ENCODE data around the gene CCDC70.
"Not testable (repeated sequence)": the region's sequence is repeated elsewhere in the genome, so short reads cannot be mapped to it uniquely, and the experiment has no call there.

Gene CCDC70

DNA sequence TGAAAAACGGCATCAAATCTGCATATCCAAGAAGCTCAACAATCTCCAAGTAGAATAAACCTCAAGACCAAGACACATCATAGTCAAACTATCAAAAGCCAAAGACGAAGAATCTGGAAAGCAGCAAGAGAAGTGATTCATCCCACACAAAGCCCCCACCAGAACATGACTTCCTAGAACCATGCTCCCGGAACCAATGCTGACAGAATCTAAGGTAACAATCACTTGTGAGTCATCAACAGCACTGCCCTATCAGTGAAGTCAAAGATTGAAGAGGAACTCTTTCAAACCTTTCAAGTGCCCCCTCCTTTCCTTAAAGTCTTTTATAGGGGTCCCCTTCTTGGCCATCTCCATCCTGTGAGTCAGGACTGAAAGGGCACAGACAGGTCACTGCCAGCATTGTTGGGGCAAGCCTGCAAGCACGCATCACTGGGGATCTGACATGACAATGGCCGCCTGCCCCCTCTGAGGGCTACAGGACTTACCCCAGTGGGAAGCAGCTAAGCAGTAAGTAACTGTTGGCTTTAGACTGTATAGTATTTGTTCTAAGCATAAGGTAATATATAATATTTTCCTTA is at the start of gene CCDC70:
TSS of gene CCDC70 (plus strand) at position 247 of the 578 bp plus-strand sequence. CDS start 3,443 bp downstream, outside the sequence.
- no peak for DNase-seq

DNA sequence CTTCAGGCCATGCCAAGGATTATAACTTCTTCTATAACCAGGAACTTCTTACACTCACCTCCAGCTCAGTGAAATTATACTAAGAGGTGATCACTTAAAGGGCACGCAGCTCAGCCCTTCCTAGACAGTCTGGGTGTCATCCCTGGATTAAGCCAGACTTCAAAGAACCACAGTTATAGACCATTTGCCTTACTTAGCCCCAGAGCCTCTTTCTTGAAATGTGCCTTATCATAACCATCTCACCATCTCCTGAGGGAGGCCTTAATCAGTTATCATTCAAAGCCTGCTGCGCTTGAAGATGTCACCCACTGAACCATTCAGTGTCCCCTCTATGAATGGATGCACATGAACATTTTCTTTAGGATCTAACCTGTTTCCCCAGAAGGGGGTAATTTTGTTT is 47.7 kb upstream of the CCDC70 start:
- no peak for DNase-seq

DNA sequence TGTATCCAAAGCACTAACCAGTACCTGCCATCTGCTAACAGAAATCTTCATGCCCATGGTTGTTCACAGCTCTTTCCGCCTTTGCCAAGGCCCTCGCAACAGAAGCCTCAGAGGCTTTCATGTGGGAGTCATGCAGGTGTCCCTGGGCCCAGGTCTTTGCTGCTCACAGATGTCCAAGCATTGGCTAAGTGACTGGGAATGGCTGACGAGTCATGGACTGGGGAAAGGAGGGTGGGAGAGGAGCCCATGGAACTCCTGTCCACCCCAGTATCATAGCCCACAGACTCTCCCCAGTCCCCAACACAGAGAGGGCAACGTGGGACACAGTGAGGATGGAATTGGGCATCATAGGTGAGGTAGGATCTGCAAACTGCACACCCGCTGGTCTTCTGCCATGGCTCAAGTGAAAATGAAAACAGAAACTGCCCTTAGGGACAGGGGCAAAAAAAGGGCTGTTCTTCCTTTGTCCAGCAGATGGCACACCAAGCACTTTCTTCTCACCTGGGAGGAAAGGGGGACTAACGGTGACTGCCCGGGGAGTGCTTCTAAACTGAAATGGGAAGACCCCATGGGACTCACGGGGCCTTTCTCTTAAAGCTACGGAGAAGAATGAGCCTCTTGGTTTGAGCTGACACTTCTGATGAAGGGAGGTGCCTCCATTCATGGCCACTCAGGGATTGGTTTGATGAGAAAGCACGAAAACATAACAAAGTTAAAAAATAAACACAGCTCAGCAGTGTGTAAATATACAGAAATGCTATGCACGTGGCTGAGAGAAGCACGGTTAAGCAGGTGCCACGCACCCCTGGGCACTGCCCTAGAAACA is 46.7 kb upstream of the CCDC70 start:
- peak; percentile 21 for DNase-seq

DNA sequence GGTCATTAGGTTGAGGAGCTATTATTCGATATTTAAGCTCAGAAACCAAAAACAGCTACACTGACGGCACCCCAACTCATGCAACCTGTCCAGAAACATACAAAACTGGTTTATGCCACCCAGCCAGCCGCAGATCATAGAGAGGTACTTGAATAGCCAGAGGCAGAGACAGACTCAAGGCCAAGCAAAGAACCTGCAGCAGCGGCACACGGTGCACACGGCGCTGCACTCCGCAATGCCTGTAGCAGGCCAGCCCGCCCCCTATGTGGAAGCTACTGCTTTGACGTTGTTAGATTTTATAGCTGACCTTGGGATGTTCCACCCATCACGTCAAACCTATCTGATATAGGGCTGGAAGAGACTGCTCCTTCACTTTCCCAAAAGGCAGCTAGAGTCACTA is 45.9 kb upstream of the CCDC70 start:
- no peak for DNase-seq

DNA sequence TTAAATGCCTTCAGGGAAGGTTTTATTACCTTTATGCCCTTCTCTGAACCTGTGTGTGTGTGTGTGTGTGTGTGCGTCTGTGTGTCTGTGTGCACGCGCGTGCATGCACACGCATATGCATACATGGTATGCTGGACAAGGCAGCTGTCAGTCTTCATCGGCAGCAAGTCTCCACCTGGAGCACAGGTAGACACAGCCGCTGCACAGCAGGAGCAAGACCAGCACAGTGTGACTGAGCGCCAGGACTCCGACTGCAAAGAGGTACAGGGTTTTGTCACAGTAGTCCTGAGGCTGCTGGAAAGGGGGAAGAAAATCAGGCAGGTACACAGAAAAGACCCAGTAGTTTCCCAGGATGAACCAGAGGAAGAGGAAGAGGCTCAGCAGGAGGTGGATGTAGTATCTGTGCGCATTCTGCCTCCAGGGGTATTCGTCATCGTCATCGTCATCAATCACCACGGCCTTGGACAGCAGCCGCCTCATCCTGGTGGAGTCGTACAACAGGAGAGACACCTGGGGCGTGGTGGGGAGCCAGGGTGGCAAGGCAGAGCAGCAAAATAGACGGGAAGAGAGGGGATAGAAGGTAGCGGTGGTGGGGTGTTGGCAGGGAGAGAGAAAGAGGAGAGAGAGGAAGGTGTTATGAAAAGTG is 45.0 kb upstream of the CCDC70 start:
- DNase-seq: no peak

DNA sequence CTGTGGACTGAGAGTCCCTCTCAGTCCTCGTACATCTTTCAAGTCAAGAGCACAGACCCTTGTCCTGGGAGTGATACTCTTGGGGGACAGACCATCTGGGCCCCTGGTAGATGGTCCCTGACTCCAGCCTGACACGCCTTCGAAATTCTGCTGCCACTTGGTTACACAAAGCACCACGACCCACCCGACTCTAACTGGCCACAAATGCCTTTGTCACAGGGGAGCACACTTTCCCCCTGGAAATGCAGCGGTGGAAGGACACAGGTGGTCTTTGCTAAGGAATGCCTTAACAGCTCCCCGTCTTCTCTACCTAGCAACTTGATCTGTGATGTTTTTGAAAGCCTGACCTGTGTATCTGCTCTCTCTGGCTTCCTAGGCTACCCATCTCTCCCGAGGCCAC is 44.1 kb upstream of the CCDC70 start:
- DNase-seq: no peak

DNA sequence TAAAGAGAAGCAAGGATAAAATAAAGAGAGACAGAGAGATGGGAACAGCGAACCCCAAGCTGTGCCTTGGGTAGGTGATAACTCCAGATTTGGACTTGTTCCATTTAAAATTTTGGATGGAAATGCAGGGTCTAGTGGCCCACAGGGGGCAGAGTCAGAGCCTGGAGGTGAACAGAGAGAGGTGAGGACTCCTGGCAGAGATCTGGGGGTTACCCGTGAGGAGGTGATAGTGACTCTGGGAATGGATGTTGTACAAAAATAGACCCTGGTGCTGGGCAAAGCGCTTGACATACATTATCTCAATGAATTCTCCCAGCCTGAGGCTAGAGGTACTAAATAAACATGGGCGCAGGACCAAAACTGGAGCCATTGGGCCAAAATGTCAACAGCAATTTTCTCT is 43.5 kb upstream of the CCDC70 start:
- no peak for DNase-seq

DNA sequence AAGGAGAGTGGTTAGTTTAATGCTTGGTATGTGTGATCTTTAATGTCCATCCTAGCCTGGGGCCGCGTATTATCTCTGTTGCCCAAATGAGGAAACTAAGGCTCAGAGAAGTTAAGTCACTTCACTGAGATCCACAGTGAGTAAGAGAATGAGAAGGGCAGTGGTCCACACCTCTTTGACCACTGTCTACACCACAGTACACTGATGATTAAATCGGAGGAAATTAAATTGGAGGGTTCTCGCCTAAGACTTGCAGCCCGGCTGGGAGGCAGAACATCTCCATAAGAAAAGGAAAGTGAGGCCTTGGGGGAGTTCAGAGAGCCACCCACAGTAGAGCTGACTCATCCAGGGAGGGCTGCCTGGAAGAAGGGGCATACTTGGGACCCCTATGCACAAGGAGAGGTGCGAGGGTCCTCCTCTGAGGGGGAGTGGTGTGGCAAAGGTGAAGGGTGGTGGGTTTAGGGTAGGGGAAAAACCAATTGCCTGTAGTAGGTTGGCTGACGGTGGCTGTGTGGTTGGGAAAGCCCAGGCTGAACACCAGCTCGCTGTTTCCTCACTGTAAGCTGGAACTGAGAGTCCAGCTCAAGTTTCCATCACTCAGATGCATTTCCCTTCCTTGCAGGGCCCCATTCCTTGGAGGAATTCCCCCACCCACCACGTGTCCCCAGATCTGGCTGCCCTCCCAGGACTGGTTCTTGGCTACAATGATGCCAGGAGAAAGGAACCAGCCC is 42.8 kb upstream of the CCDC70 start:
- no peak for DNase-seq

DNA sequence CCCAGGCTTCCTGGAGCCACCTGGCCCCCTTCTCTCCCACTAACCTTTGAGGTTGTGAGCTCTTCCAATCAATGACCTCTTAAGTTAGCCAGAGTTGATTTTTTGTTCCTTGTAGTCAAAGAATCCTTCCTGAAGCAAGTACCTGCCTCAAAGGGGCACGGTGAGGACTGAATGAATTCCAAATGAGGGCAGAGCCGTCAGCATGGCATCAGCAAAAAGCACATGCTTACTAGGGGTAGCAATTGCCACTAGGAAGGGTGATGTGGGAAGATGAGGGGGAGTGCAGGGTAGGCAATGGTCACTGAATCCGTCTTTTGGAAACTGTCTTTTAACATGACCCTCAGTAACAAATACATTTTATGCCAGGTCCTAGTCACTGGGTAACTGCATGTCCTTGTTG is 42.2 kb upstream of the CCDC70 start:
- DNase-seq: no peak

DNA sequence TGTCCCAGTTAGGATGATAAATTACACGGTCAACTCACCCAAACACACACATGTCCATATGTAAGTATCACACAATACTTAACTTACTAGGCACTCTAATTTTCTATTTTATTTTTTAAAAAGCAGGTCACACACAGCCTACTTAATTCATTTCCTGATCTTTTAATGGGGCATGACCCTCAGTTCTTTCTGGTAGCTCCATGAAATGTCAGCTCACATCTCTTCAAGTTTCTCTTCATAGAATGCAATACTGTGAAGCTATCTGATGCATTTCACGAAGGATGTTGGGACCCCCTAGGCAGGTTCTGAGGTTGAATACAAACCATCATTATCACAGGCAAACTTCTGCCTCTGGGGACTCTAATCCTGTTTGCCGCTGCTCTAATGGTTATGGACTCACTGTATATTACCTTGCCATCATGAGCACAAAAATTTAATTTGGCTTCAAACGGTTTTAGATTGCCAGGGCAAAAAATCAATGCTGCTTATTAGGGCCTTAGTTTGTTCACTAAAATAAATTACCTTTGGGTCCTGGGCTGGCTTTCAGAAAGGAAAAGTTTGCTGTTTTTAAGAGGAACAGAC is 41.7 kb upstream of the CCDC70 start:
- DNase-seq: no peak

DNA sequence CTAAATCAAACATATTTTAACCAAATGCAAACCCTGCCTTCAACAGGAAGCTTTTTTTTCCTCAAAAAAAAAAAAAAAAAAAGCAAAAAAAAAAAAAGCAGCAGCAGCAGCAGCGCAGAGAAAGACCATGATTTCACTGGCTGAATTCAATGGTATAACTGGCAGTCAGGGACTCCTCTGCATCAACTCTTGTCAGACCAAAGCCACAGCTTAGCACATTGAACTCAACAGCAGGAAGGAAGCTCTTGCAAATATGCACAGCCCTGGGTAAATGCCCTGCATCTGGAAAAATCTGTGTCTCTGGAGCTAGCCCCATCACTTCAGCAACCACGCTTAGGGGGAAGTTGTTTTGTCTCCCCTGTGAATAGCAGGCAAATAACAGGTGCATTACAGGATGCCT is 40.2 kb upstream of the CCDC70 start:
- DNase-seq: no peak

DNA sequence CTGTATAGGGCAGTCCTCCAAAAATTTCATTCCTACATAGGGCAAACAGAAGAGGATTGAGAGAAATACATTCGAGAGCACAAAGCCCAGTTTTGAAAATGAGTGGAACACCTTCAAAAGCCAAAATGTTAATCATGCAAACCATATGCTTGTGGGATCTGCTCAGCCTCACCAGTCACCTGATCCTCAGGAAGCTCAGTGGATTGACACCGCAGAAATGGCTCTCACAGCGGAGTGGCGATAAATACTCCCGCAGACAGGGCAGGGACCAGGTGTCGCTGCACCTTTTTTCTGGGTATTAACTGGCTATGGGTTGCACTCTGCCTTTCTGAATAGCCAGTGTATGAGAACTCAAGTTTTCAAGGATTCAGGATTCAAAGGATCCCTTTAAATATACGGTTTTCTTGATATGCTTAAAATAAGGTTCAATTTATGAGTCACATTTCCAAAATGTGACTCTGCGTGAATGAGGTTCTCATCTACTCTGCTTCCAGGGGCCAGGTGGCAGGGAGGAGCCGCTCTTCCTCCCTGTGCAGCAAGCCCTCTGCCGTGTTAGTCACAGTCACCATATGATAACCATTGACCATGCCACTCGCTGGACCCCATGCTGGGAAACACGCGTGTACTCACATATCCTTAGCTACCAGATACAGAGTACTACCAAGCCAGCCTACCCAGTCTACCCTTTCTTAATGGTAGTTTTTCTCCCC is 39.5 kb upstream of the CCDC70 start:
- DNase-seq: no peak

DNA sequence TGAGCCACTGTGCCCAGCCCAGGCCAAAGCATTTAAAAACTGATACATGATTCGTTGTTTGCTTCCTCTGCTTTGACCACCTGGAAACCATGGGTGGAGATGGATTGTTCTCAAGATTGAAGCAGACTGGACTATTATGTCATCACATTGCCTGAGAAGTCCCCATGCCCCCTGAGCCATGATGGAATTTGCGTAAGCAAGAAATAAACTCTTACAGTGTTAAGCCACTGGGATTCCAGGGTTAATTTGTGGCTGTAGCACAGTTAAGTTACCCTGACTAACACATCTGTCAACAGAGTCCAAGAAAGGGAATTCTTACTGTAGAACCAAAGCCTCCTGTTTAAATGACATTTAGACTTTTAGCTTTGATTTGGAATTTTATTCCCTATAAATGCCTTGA is 38.4 kb upstream of the CCDC70 start:
- no peak for DNase-seq

DNA sequence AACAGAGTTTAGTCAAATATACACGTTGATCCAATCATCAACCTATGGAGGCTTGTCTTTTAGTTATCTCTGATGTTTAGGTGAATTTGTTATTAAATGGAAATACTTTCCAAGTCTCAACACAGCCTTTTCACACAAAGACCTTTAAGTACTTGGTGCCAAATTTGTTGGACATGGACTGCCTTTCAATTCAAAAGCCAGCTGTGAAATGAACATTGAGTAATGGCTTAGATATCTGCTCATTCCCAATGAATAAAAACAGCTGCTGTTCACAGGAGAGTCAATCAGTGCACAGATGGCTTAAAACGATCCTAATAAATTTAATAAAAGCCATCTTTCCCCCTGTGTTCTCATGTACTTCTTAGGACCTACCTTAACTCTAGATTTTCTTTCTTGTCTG is 37.9 kb upstream of the CCDC70 start:
- no peak for DNase-seq

DNA sequence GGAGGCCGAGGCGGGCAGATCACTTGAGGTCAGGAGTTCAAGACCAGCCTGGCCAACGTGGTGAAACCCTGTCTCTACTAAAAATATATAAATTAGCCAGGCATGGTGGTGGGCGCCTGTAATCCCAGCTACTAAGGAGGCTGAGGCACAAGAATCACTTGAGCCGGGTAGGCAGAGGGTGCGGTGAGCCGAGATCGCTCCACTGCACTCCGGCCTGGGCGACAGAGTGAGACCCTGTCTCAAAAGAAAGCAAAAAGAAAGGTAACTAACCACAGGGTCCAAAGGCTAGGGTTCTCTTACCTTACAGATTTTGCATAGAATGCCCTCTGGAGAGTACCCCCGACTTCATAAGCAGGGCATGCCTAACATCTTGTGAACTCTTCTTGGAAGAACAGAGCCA is 37.1 kb upstream of the CCDC70 start:
- DNase-seq: not testable (repeated sequence)

DNA sequence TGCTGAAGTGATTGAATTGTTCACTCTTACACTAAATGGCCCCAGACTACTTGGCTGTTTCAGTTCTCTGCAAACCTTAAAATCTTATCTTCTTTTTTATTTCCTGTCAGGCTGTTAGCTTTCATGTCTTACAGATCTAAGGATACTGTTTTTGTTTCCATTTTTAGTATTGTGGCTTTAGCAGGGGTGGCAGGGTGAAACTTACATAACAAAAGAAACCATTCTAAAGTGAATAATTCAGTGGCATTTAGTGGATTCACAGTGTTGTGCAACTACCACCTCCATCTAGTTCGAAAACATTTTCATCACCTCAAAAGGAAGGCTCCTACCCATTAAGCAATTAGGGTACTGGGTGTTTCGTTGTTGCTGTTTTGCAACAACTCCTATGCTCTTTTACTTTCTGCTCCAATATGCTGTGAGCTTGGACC is 36.6 kb upstream of the CCDC70 start:
- no peak for DNase-seq

DNA sequence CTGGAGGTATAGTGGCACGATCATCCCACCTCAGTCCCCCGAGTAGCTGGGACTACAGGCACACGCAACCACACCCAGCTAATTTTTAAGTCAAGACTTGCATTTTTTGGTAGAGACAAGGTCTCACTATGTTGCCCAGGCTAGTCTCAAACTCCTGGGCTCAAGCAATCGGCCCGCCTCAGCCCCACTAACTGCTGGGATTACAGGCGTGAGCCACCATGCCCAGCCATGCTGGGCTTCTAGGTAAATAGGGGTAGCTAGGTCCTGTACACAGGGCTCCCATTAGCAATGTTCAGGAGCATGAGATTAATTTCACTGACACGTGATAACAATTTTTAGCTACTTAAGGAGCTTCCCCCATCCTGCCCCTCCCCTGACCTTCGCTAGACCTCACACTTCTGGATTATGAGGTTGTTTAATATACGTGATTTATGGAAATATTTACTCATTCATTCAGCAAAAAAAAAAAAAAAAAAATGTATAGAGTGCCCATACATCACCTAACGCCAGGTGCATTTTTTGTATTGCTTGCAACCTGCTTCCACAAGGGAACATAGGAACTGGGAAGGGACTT is 36.0 kb upstream of the CCDC70 start:
- no peak for DNase-seq

DNA sequence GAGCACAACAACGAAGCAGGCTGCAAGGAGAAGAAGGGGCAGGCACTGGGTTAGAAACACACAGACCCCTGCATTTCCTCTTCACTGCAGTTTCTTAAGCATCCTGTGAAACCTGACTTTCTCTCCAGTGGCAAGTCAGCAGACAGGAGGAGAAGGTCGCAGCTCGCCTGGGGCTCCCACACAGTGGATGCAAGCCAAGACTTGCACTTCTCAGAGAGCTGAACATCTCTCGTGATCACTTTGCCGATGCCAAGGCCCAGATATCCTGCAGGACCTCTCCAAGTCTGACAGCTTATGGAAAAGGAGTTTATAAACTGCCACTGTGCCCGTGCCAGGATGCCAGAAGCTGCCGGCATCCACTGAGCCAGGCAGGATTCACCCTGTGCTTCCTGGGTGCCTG is 35.2 kb upstream of the CCDC70 start:
- no peak for DNase-seq

DNA sequence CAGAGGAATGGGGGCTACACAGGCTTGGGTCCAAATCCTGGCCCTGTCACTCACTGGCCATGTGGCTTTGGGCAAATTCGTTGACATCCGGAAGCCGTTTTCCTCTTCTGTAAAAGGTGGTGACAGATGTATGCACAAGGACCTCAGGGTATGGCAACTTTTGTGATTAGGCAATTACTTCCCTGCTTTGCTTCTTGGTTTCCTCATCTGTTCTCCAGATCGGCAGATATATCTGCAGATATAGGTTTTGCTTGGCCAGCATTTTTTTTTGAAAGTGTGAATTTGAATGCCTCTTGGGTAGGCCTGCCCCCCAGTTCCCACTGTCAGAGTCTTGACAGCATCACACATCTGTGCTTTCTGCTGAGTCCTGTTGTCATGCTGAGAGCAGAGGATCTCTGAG is 34.5 kb upstream of the CCDC70 start:
- DNase-seq: no peak

DNA sequence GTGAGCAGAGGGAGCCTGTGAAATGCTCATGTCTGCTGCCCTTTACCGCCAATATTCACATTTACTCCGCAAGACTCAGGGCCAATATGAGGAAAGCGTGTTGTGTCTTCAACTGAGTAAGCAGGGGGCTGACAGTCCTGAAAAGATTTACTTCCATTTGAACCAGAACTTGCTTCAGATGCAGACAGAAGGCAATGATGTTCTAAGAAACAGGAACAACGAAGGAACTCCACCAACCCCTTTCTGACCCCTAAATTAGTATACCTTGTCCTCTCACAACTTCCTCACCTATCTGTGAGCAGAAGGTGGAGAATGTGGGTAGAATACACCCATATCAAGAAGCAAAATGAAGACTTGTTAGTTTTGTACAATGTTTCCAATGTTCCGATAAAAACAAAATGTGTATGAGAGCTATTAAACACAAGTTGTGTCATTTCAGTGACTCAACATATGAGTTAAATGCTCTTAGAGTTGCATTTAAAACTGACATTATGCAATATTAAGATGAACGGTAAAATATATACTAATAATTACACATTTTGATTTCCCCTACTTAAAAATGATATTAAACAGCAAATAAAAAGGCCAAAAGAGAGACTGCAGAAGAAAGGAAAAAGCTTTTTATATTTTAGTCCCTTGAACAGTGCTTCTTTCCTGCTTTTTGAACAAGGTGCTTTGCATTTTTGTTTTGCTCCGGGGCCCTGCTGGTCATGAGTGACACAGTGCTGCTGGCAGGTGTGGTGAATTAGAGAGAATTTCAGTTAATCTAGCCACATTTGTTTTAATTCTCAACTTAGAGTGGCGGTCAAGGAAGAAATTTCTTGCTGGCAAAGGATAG is 32.8 kb upstream of the CCDC70 start:
- DNase-seq: no peak

DNA sequence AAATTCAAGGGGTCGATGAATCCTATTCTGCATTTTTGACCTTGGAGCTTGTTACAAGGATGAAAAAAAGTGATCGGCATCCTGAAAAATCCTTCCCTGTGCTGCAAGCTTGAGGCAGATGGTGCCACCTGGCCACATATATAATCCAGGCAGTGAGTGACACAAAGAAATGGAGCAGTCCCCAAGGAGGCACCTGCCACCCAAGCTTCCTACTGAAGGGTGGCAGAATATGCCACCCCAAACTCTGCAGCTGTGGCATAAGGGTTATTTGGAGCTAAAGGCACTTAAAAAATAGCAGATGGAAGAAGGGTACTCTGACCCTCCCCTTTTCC is 32.2 kb upstream of the CCDC70 start:
- DNase-seq: no peak

Measured in DMS79 (cell line).